HCT116 (cell line): ENCODE results near the gene FSTL4. TPM values are rescaled to one million over a fixed set of nuclear protein-coding genes. Genes with fewer than 3 reads are reported as not detected.

ENCODE experiments used
- ATAC-seq: fragments of 200-7000 bp; cut with Tn5 transposase; 2 replicates; pipeline ENCODE4 v1.9.1; 2020; ENCODE audit warnings: mild to moderate bottlenecking, moderate library complexity
- BruUV-seq: library from RNA; stranded (reverse); fragments of 400-500 nt; replicated peaks from 2 replicates; lab custom pipeline; 2021; lab: Mats Ljungman, UMichigan
- CTCF ChIA-PET: fragments of 300-600 bp; sonication (Branson Sonifier 250); formaldehyde crosslinking; loops from one replicate; lab custom pipeline; 2021; ENCODE audit warnings: antibody characterized with exemption; lab: Charles Lee
- POLR2A ChIA-PET: fragments of 300-600, 350-600 bp; sonication (Branson Sonifier 250); formaldehyde crosslinking; loops from one replicate; lab custom pipeline; 2021; ENCODE audit warnings: antibody characterized with exemption; lab: Charles Lee
- RAD21 ChIA-PET, 2 experiments: fragments of 300-600 bp; sonication (Branson Sonifier 250); formaldehyde crosslinking; loops; one replicate each; lab custom pipeline; 2023; ENCODE audit warnings: low total read pairs in 2 of 2; ENCODE audit not compliant: uncharacterized antibody in 2 of 2, unreplicated experiment in 2 of 2, low non-redundant PET in 1 of 2; lab: Charles Lee
- DNase-seq: peaks from one replicate; pipeline ENCODE4 v3.0.0-alpha.2; 2010; ENCODE audit warnings: low read depth, low spot score
- H2AFZ ChIP-seq: fragments of 200-600 bp; shearing (Covaris generic), sonication (generic); 2 replicates; pipeline ENCODE4 v1.6.1; 2017; ENCODE audit warnings: low read depth, mixed run types, mixed read lengths, antibody characterized with exemption, low read length; ENCODE audit not compliant: poor library complexity, severe bottlenecking
- H3K27ac ChIP-seq: 2 replicates; pipeline ENCODE4 v1.5.1; 2012; ENCODE audit warnings: low read depth, low read length
- H3K27me3 ChIP-seq: fragments of 200-600 bp; sonication (generic); 2 replicates; pipeline ENCODE4 v1.6.1; 2016; ENCODE audit warnings: mixed run types, low read length, mixed read lengths; ENCODE audit not compliant: insufficient read depth
- H3K36me3 ChIP-seq, 2 experiments: fragments of 200-500 bp in 1 of 2; fragments of 200-600 bp in 1 of 2; sonication (Bioruptor generic) in 1 of 2; sonication (generic) in 1 of 2; 2 replicates each; pipeline versions ENCODE4 v1.5.1 to v1.6.1; 2014 to 2016; ENCODE audit warnings: low read length in 2 of 2, inconsistent platforms in 1 of 2, mixed read lengths in 1 of 2, mixed run types in 1 of 2; ENCODE audit not compliant: insufficient read depth in 2 of 2, control insufficient read depth in 1 of 2
- H3K4me1 ChIP-seq, 2 experiments: fragments of 200-600 bp in 1 of 2; sonication (generic) in 1 of 2; 2 replicates each; pipeline versions ENCODE4 v1.5.1 to v1.6.1; 2012 to 2017; ENCODE audit warnings: low read length in 2 of 2, inconsistent platforms in 1 of 2, mild to moderate bottlenecking in 1 of 2, mixed read lengths in 1 of 2, mixed run types in 1 of 2, moderate library complexity in 1 of 2; ENCODE audit not compliant: insufficient read depth in 2 of 2, control insufficient read depth in 1 of 2
- H3K4me2 ChIP-seq: fragments of 200-600 bp; sonication (generic); 2 replicates; pipeline ENCODE4 v1.6.1; 2017; ENCODE audit warnings: mixed run types, low read length, mixed read lengths
- H3K4me3 ChIP-seq, 2 experiments: fragments of 200-600 bp in 1 of 2; sonication (generic) in 1 of 2; replicated peaks in 1 of 2; 2 replicates each; pipeline ENCODE4 v1.5.1; 2011 to 2016; ENCODE audit warnings: low read length in 2 of 2, control low read depth in 1 of 2, low read depth in 1 of 2, mild to moderate bottlenecking in 1 of 2, mixed read lengths in 1 of 2, mixed run types in 1 of 2
- H3K79me2 ChIP-seq: fragments of 200-600 bp; sonication (generic); 2 replicates; pipeline ENCODE4 v1.6.1; 2017; ENCODE audit warnings: mild to moderate bottlenecking, mixed run types, low read length, moderate library complexity, mixed read lengths; ENCODE audit not compliant: insufficient read depth
- H3K9ac ChIP-seq: fragments of 200-600 bp; sonication (generic); 2 replicates; pipeline ENCODE4 v1.6.1; 2016; ENCODE audit warnings: low read length, mixed read lengths
- H3K9me2 ChIP-seq: fragments of 200-600 bp; sonication (generic), shearing (Covaris generic); 2 replicates; pipeline ENCODE4 v1.6.1; 2017; ENCODE audit warnings: mixed run types, mild to moderate bottlenecking, moderate library complexity; ENCODE audit not compliant: insufficient read depth
- H3K9me3 ChIP-seq, 2 experiments: fragments of 200-500 bp in 1 of 2; fragments of 200-600 bp in 1 of 2; sonication (Bioruptor generic) in 1 of 2; sonication (generic) in 1 of 2; 2 replicates each; pipeline ENCODE4 v1.6.1; 2014 to 2017; ENCODE audit warnings: low read length in 2 of 2, mixed read lengths in 2 of 2, inconsistent platforms in 1 of 2, low read depth in 1 of 2, mild to moderate bottlenecking in 1 of 2, mixed run types in 1 of 2, moderate library complexity in 1 of 2; ENCODE audit not compliant: control insufficient read depth in 1 of 2, insufficient read depth in 1 of 2
- H4K20me1 ChIP-seq: fragments of 200-600 bp; sonication (generic), shearing (Covaris generic); 2 replicates; pipeline ENCODE4 v1.6.1; 2017; ENCODE audit warnings: mixed run types, mild to moderate bottlenecking, moderate library complexity; ENCODE audit not compliant: insufficient read depth
- ATF3 ChIP-seq: IDR thresholded peaks from 2 replicates; pipeline ENCODE4 v1.6.1; 2012
- CBX3 ChIP-seq: IDR thresholded peaks from 2 replicates; pipeline ENCODE4 v1.6.1; 2012; ENCODE audit warnings: low read depth
- CEBPB ChIP-seq: IDR thresholded peaks from 2 replicates; pipeline ENCODE4 v1.6.1; 2012; ENCODE audit warnings: low read depth
- CTCF ChIP-seq, 3 experiments: fragments of 200-600 bp in 1 of 3; sonication (generic) in 1 of 3; IDR thresholded peaks in 2 of 3; conservative IDR thresholded peaks in 1 of 3; 2 replicates each; pipeline ENCODE4 v1.5.1; 2012 to 2017; ENCODE audit warnings: low read depth in 2 of 3, low read length in 2 of 3, antibody characterized with exemption in 1 of 3, borderline replicate concordance in 1 of 3, control low read depth in 1 of 3, mild to moderate bottlenecking in 1 of 3, mixed read lengths in 1 of 3, mixed run types in 1 of 3, moderate library complexity in 1 of 3; ENCODE audit not compliant: insufficient read depth in 1 of 3
- ELF1 ChIP-seq: IDR thresholded peaks from 2 replicates; pipeline ENCODE4 v1.6.1; 2012; ENCODE audit warnings: low read depth, borderline replicate concordance
- EZH2 ChIP-seq: fragments of 200-600 bp; sonication (generic); IDR thresholded peaks from 2 replicates; pipeline ENCODE4 v1.6.1; 2017; ENCODE audit warnings: antibody characterized with exemption, mixed run types
- EZH2phosphoT487 ChIP-seq: fragments of 200-600 bp; IDR thresholded peaks from 2 replicates; pipeline ENCODE4 v1.6.1; 2018; ENCODE audit warnings: antibody characterized with exemption, borderline replicate concordance
- FOSL1 ChIP-seq: IDR thresholded peaks from 2 replicates; pipeline ENCODE4 v1.6.1; 2012; ENCODE audit warnings: low read depth
- JUND ChIP-seq: IDR thresholded peaks from 2 replicates; pipeline ENCODE4 v1.6.1; 2012
- MAX ChIP-seq: IDR thresholded peaks from 2 replicates; pipeline ENCODE4 v1.6.1; 2012
- POLR2A ChIP-seq: IDR thresholded peaks from 2 replicates; pipeline ENCODE4 v1.7.0; 2011; ENCODE audit warnings: borderline replicate concordance; ENCODE audit not compliant: insufficient read depth, insufficient read length; ENCODE audit errors: extremely low read depth
- POLR2AphosphoS5 ChIP-seq: IDR thresholded peaks from 2 replicates; pipeline ENCODE4 v1.6.1; 2011; ENCODE audit warnings: mild to moderate bottlenecking, low read depth, low read length, moderate library complexity
- RAD21 ChIP-seq: IDR thresholded peaks from 2 replicates; pipeline ENCODE4 v1.6.1; 2012; ENCODE audit warnings: low read depth, mild to moderate bottlenecking
- REST ChIP-seq: IDR thresholded peaks from 2 replicates; pipeline ENCODE4 v1.6.1; 2012; ENCODE audit warnings: low read depth
- SIN3A ChIP-seq: IDR thresholded peaks from 2 replicates; pipeline ENCODE4 v1.6.1; 2012; ENCODE audit warnings: low read depth
- SP1 ChIP-seq: IDR thresholded peaks from 2 replicates; pipeline ENCODE4 v1.6.1; 2012; ENCODE audit warnings: low read depth
- TCF7L2 ChIP-seq: IDR thresholded peaks from 2 replicates; pipeline ENCODE4 v1.7.0; 2011; ENCODE audit warnings: borderline replicate concordance, inconsistent platforms; ENCODE audit not compliant: insufficient read depth, insufficient read length; ENCODE audit errors: extremely low read depth
- YY1 ChIP-seq: IDR thresholded peaks from 2 replicates; pipeline ENCODE4 v1.6.1; 2011; ENCODE audit warnings: low read length, low read depth, moderate library complexity, mild to moderate bottlenecking; ENCODE audit not compliant: insufficient replicate concordance; ENCODE audit errors: extremely low read depth
- ZNF274 ChIP-seq: fragments of 200-500 bp; sonication (Bioruptor generic); IDR thresholded peaks from 2 replicates; pipeline ENCODE4 v1.6.1; 2014; ENCODE audit warnings: mild to moderate bottlenecking, low read depth, low read length, inconsistent platforms
- intact Hi-C: fragments of 100-400 bp; cut with micrococcal nuclease; formaldehyde crosslinking; loops from 2 replicates; pipeline ENCODE4 v1.10.0; 2022
- total RNA-seq: library from RNA; stranded (reverse); gene quantifications from one replicate; pipeline ENCODE4 v1.2.1, GENCODE V29; 2021; ENCODE audit not compliant: unreplicated experiment
- TF ChIP-seq, protein P1 (sequence below): IDR thresholded peaks from 2 replicates; pipeline ENCODE4 v1.6.1; 2011; ENCODE audit warnings: mild to moderate bottlenecking, low read length, moderate library complexity; ENCODE audit not compliant: insufficient replicate concordance; ENCODE audit errors: extremely low read depth

Gene FSTL4
- total RNA-seq, 1 experiment from 2014 or later, result 0.37 TPM

DNA sequence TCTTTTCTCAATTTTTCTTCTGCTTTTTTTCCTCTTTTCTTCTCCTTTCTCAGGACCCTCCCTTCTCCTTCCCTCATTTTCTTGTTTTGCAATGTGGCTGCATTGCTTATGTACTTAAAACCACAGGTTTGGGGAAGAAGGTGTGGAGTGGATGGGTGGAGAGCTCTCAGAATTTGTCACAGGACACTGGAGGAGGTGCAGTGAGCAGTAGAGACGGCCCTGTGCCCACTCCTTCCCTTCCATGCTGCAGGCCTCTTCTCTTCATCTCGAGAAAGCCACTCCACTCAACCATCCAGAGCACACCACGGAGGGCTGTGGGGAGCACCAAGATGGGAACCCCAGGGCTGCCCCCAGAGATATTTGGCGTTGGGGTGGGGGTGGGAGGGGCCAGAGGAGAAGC lies 92.3 kb downstream of the FSTL4 start:
- no peak overlapping the region for H3K9ac ChIP-seq
- TF ChIP-seq CTCF (IDR thresholded peaks at IDR 0.05 in 2 of 3, conservative IDR thresholded peaks at IDR 0.05 in 1 of 3; ENCODE audit: borderline replicate concordance in 1 of 3, insufficient read depth in 1 of 3, low read depth in 2 of 3, low read length in 2 of 3), result no peak
- no peak for TF ChIP-seq ELF1
- TF ChIP-seq, protein P1, sequence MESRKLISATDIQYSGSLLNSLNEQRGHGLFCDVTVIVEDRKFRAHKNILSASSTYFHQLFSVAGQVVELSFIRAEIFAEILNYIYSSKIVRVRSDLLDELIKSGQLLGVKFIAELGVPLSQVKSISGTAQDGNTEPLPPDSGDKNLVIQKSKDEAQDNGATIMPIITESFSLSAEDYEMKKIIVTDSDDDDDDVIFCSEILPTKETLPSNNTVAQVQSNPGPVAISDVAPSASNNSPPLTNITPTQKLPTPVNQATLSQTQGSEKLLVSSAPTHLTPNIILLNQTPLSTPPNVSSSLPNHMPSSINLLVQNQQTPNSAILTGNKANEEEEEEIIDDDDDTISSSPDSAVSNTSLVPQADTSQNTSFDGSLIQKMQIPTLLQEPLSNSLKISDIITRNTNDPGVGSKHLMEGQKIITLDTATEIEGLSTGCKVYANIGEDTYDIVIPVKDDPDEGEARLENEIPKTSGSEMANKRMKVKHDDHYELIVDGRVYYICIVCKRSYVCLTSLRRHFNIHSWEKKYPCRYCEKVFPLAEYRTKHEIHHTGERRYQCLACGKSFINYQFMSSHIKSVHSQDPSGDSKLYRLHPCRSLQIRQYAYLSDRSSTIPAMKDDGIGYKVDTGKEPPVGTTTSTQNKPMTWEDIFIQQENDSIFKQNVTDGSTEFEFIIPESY, result no peak
- TF ChIP-seq CBX3, result no peak
- no peak for TF ChIP-seq CEBPB
- TF ChIP-seq RAD21, result no peak
- TF ChIP-seq YY1, result no peak
- no peak for TF ChIP-seq TCF7L2
- TF ChIP-seq SIN3A, result no peak
- TF ChIP-seq POLR2A, result no peak
- no peak for TF ChIP-seq SP1
- TF ChIP-seq ZNF274, result no peak
- no peak for TF ChIP-seq JUND
- no peak for TF ChIP-seq MAX
- no peak for TF ChIP-seq EZH2
- no peak for TF ChIP-seq REST
- no peak for TF ChIP-seq FOSL1
- TF ChIP-seq EZH2phosphoT487, result no peak
- no peak for TF ChIP-seq POLR2AphosphoS5
- no peak for TF ChIP-seq ATF3
- TF ChIP-seq, all 23 proteins: peak for 0
- H3K4me1 ChIP-seq, result no peaks in the 10 kb centered on the region
- POLR2A ChIA-PET, result no interaction called here
- H3K27ac ChIP-seq, result no peak overlapping the region
- no TSS peak for BruUV-seq
- H2AFZ ChIP-seq, result no peak overlapping the region
- intact Hi-C loops, result no loop called here
- CTCF ChIA-PET, result no interaction called here
- RAD21 ChIA-PET, result no interaction called here
- H3K27me3 ChIP-seq, result peaks cover 40% of the 10 kb centered on the region
- no peaks in the 10 kb centered on the region for H3K9me2 ChIP-seq
- H3K4me2 ChIP-seq, result no peak overlapping the region
- ATAC-seq, result no peak
- DNase-seq, result no peak
- no peak overlapping the region for H3K4me3 ChIP-seq
- no peaks in the 10 kb centered on the region for H3K79me2 ChIP-seq
- no peaks in the 10 kb centered on the region for H4K20me1 ChIP-seq
- H3K9me3 ChIP-seq, result no peaks in the 10 kb centered on the region
- H3K36me3 ChIP-seq, result no peaks in the 10 kb centered on the region
